PC-3 (cell line): ENCODE data around the gene BLTP2. TPM values are rescaled to one million over a fixed set of nuclear protein-coding genes. Genes with fewer than 3 reads are reported as not detected.

ENCODE experiments used
- ATAC-seq: fragments of 200-7000 bp; cut with Tn5 transposase; 2 replicates; pipeline ENCODE4 v1.9.1; 2020; ENCODE audit warnings: mild to moderate bottlenecking, moderate library complexity
- Bru-seq: library from RNA; stranded (reverse); fragments of 400-500 nt; gene quantifications from one replicate; lab custom pipeline; 2021; lab: Mats Ljungman, UMichigan
- BruChase-seq, 2 experiments: library from RNA; stranded (reverse); fragments of 400-500 nt; gene quantifications; one replicate each; lab custom pipeline; 2021; lab: Mats Ljungman, UMichigan
- BruUV-seq: library from RNA; stranded (reverse); fragments of 400-500 nt; replicated peaks from 2 replicates; lab custom pipeline; 2021; lab: Mats Ljungman, UMichigan
- CTCF ChIA-PET: fragments of 300-600 bp; sonication (Branson Sonifier 250); formaldehyde crosslinking; loops from one replicate; lab custom pipeline; 2022; ENCODE audit warnings: antibody characterized with exemption; lab: Charles Lee
- POLR2A ChIA-PET: fragments of 300-600 bp; sonication (Branson Sonifier 250); formaldehyde crosslinking; loops from one replicate; lab custom pipeline; 2022; ENCODE audit warnings: antibody characterized with exemption; ENCODE audit not compliant: unreplicated experiment; lab: Charles Lee
- DNase-seq: peaks from one replicate; pipeline ENCODE4 v3.0.0-alpha.2; 2015
- H2AFZ ChIP-seq: fragments of 300-600 bp; sonication (generic); 2 replicates; pipeline ENCODE4 v1.6.0; 2016; ENCODE audit warnings: antibody characterized with exemption, low read length
- H3F3A ChIP-seq: fragments of 300-600 bp; sonication (generic); one replicate; pipeline ENCODE4 v1.6.0; 2017; ENCODE audit warnings: antibody characterized with exemption, low read length, control low read depth, mild to moderate bottlenecking; ENCODE audit not compliant: unreplicated experiment
- H3K27ac ChIP-seq: fragments of 300-600 bp; sonication (generic); 2 replicates; pipeline ENCODE4 v1.5.1; 2016; ENCODE audit warnings: mild to moderate bottlenecking, low read length
- H3K27me3 ChIP-seq: fragments of 300-600 bp; sonication (generic); 2 replicates; pipeline ENCODE4 v1.6.1; 2016; ENCODE audit warnings: low read length, mixed read lengths
- H3K36me3 ChIP-seq: fragments of 300-600 bp; sonication (generic); 2 replicates; pipeline ENCODE4 v1.6.1; 2016; ENCODE audit warnings: low read depth, mixed run types, low read length, mixed read lengths
- H3K4me1 ChIP-seq: fragments of 300-600 bp; sonication (generic); 2 replicates; pipeline ENCODE4 v1.5.1; 2016; ENCODE audit warnings: low read length; ENCODE audit not compliant: insufficient read depth
- H3K4me2 ChIP-seq: fragments of 300-600 bp; sonication (generic); 2 replicates; pipeline ENCODE4 v1.6.0; 2016; ENCODE audit warnings: low read length
- H3K4me3 ChIP-seq: fragments of 300-600 bp; sonication (generic); 2 replicates; pipeline ENCODE4 v1.5.1; 2016; ENCODE audit warnings: mild to moderate bottlenecking, low read length, mixed read lengths
- H3K79me2 ChIP-seq: fragments of 300-600 bp; sonication (generic); 2 replicates; pipeline ENCODE4 v1.6.1; 2017; ENCODE audit warnings: low read length, mixed read lengths
- H3K9ac ChIP-seq: fragments of 300-600 bp; sonication (generic); 2 replicates; pipeline ENCODE4 v1.6.0; 2016; ENCODE audit warnings: mild to moderate bottlenecking, low read length
- H3K9me2 ChIP-seq: fragments of 300-600 bp; sonication (generic); replicated peaks from 2 replicates; pipeline ENCODE4 v1.6.1; 2016; ENCODE audit warnings: mixed run types, low read length, mixed read lengths
- H3K9me3 ChIP-seq: fragments of 300-600 bp; sonication (generic); 2 replicates; pipeline ENCODE4 v1.6.1; 2016; ENCODE audit warnings: low read length, mixed read lengths
- H4K20me1 ChIP-seq: fragments of 300-600 bp; sonication (generic); 2 replicates; pipeline ENCODE4 v1.6.1; 2016; ENCODE audit warnings: low read length, mixed read lengths
- CTCF ChIP-seq: fragments of 300-600 bp; sonication (generic); conservative IDR thresholded peaks from 2 replicates; pipeline ENCODE4 v1.5.1; 2017; ENCODE audit warnings: antibody characterized with exemption, low read depth, mild to moderate bottlenecking, low read length
- EZH2 ChIP-seq: fragments of 300-600 bp; sonication (generic); IDR thresholded peaks from one replicate; pipeline ENCODE4 v1.6.1; 2017; ENCODE audit warnings: antibody characterized with exemption, mild to moderate bottlenecking, low read length; ENCODE audit not compliant: unreplicated experiment
- EZH2phosphoT487 ChIP-seq: fragments of 300-600 bp; sonication (generic); IDR thresholded peaks from 2 replicates; pipeline ENCODE4 v1.6.1; 2018; ENCODE audit warnings: mild to moderate bottlenecking, antibody characterized with exemption, low read length, borderline replicate concordance
- intact Hi-C: fragments of 100-400 bp; cut with micrococcal nuclease; formaldehyde crosslinking; loops from 2 replicates; pipeline ENCODE4 v1.9.0; 2023
- long read RNA-seq: library from polyadenylated mRNA; unstranded; transcript quantifications from one replicate; pipeline ENCODE4 v2.0.0, GENCODE V29; 2021; ENCODE audit not compliant: unreplicated experiment
- total RNA-seq: library from RNA; depleted of rRNA; stranded (reverse); fragments of >200 nt; gene quantifications from 2 replicates; pipeline ENCODE4 v1.2.3, GENCODE V29; 2014; rRNA removed

The BLTP2 gene
- 103 and 171 TPM in 2 replicates for total RNA-seq
- Bru-seq, nascent RNA = percentile 77 among the genes with signal in this experiment
- BruChase-seq, experiment 1, labeled RNA remaining after a 6-hour chase = percentile 93 among the genes with signal in this experiment
- BruChase-seq, experiment 2, labeled RNA remaining after a 2-hour chase = percentile 87 among the genes with signal in this experiment
- long read RNA-seq, full-length matches to known transcripts = 6 of 80 reads
- long read RNA-seq, partial matches to known transcripts = 61 of 80 reads
- long read RNA-seq, other reads (novel, unspliced or antisense) = 13 of 80 reads

GRCh38 chr17:28644787-28645575 is at the start of gene BLTP2:
Gene BLTP2, minus strand, starts transcription at chr17:28645158. Its CDS starts 102 bp downstream, at chr17:28645056.
- no peaks in the 10 kb centered on the region for H3K9me3 ChIP-seq
- H3K4me2 ChIP-seq = peak within 1 kb of the TSS; percentile 92
- H3F3A ChIP-seq = no peaks in the 10 kb centered on the region
- H4K20me1 ChIP-seq = peaks cover 8% of the 10 kb centered on the region; the same call in 1 of the 2 replicates
- ATAC-seq (peak; percentile 98), DNase-seq (peak; percentile 90)
- ChIA-PET CTCF (interaction anchor here (0.6 to 1.2 kb wide), 4 partner anchors 10 to 264 kb away, joined by 3 to 8 read pairs (median 6); partner anchors contain the start of genes PROCA1 and SUPT6H), POLR2A (no interaction called here)
- H3K9me2 ChIP-seq = no peaks in the 10 kb centered on the region
- H3K4me3 ChIP-seq = peak within 1 kb of the TSS; percentile 80
- H3K4me1 ChIP-seq = peaks cover 13% of the 10 kb centered on the region
- BruUV-seq = no TSS peak
- intact Hi-C loops = loop anchor here (10.0 kb wide), 1 partner anchor 70 kb away; the partner anchor contains the start of genes PROCA1, RAB34 and RPL23A
- no peaks in the 10 kb centered on the region for H3K27me3 ChIP-seq
- H3K27ac ChIP-seq = peak within 1 kb of the TSS; percentile 25; the same call in 1 of the 2 replicates
- H3K79me2 ChIP-seq = peaks cover 28% of the 10 kb centered on the region
- TF ChIP-seq CTCF (no peak), EZH2phosphoT487 (no peak), EZH2 (no peak)
- H3K9ac ChIP-seq = peak within 1 kb of the TSS; percentile 90
- H2AFZ ChIP-seq = peak within 1 kb of the TSS; percentile 84
- peaks cover 29% of the 10 kb centered on the region for H3K36me3 ChIP-seq

GRCh38 chr17:28693869-28694268 is 48.9 kb upstream of the BLTP2 start:
- BruUV-seq = no TSS peak
- Histone ChIP-seq H2AFZ (no peak overlapping the region), H3K27ac (no peak overlapping the region), H3K9me2 (no peaks in the 10 kb centered on the region), H3K4me2 (no peak overlapping the region), H3K27me3 (no peaks in the 10 kb centered on the region), H3K9ac (no peak overlapping the region), H3K79me2 (no peaks in the 10 kb centered on the region), H3K4me1 (no peaks in the 10 kb centered on the region), H4K20me1 (no peaks in the 10 kb centered on the region), H3F3A (no peaks in the 10 kb centered on the region), H3K4me3 (no peak overlapping the region), H3K36me3 (peaks cover 51% of the 10 kb centered on the region), H3K9me3 (no peaks in the 10 kb centered on the region)
- ChIA-PET CTCF (no interaction called here), POLR2A (no interaction called here)
- intact Hi-C loops = no loop called here
- ATAC-seq (no peak), DNase-seq (no peak)
- TF ChIP-seq EZH2 = no peak
- TF ChIP-seq CTCF = no peak
- no peak for TF ChIP-seq EZH2phosphoT487
